Mesothelial cell of epicardium (in vitro differentiated cells): ENCODE data around the gene CSNK2A1. TPM values are rescaled to one million over a fixed set of nuclear protein-coding genes. Genes with fewer than 3 reads are reported as not detected.

Experiments used
- DNase-seq, 2 experiments: peaks; one replicate each; pipeline ENCODE4 v3.0.0; 2021; ENCODE audit warnings: low spot score in 2 of 2; ENCODE audit not compliant: unreplicated experiment in 2 of 2
- H3K27ac Mint-ChIP-seq: 2 replicates; pipeline ENCODE4 v1.8.0; 2021; ENCODE audit warnings: mixed read lengths
- H3K27me3 Mint-ChIP-seq: 2 replicates; pipeline ENCODE4 v1.8.0; 2021; ENCODE audit warnings: low read depth, mixed read lengths
- H3K36me3 Mint-ChIP-seq: 2 replicates; pipeline ENCODE4 v1.8.0; 2021; ENCODE audit warnings: mixed read lengths
- H3K4me1 Mint-ChIP-seq: 2 replicates; pipeline ENCODE4 v1.8.0; 2021; ENCODE audit warnings: mixed read lengths
- H3K4me3 Mint-ChIP-seq: 2 replicates; pipeline ENCODE4 v1.8.0; 2021; ENCODE audit warnings: mild to moderate bottlenecking, moderate library complexity, mixed read lengths
- H3K9me3 Mint-ChIP-seq: 2 replicates; pipeline ENCODE4 v1.8.0; 2021; ENCODE audit warnings: mixed read lengths
- CTCF ChIP-seq: fragments of 200-600 bp; sonication (generic); IDR thresholded peaks from one replicate; pipeline ENCODE4 v1.5.0; 2021; ENCODE audit warnings: antibody characterized with exemption; ENCODE audit not compliant: unreplicated experiment
- total RNA-seq: library from RNA; stranded (reverse); gene quantifications from 3 replicates; pipeline ENCODE4 v1.2.1, GENCODE V29; 2021

The CSNK2A1 gene
- total RNA-seq, result 160 to 172 TPM (median 164 TPM) in 3 replicates

- H3K9me3 Mint-ChIP-seq, result peaks cover 6% of the 10 kb centered on the region
- DNase-seq, result peak; percentile 90 to 97
- H3K4me3 Mint-ChIP-seq, result peak within 1 kb of the TSS; percentile 78
- H3K27me3 Mint-ChIP-seq, result peaks cover 18% of the 10 kb centered on the region
- peaks cover 36% of the 10 kb centered on the region for H3K4me1 Mint-ChIP-seq
- TF ChIP-seq CTCF, result no peak
- H3K27ac Mint-ChIP-seq, result peak within 1 kb of the TSS; percentile 94
- peaks cover 23% of the 10 kb centered on the region for H3K36me3 Mint-ChIP-seq
These were observed at the start of gene CSNK2A1 for GRCh38 chr20:543369-544152. Gene CSNK2A1, minus strand, starts transcription at chr20:543790. Its CDS starts 35,239 bp downstream, at chr20:508551.

DNA sequence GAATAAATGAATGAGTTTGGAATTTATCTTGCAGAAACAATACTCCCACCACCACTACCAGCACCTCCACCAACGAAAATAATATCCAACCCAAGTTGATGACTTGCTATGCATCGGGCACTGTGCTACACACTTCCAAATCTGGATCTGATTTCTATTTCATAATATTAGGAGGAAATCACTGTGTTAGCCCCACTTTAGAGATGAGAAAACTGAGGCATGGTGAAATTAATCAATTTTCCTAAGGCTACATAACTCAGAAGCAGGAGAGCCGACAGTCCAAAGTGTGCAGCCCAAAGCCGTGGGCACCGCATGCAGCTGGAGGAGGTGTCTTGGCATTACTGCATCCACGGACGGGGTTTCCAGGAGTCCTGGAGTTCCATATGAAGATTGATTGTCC lies 48.9 kb upstream of the CSNK2A1 start:
- H3K9me3 Mint-ChIP-seq, result no peaks in the 10 kb centered on the region
- peaks cover 13% of the 10 kb centered on the region for H3K27me3 Mint-ChIP-seq
- no peak overlapping the region for H3K4me3 Mint-ChIP-seq
- H3K27ac Mint-ChIP-seq, result no peak overlapping the region
- H3K36me3 Mint-ChIP-seq, result no peaks in the 10 kb centered on the region
- peaks cover 2% of the 10 kb centered on the region for H3K4me1 Mint-ChIP-seq
- DNase-seq, result no peak
- TF ChIP-seq CTCF, result no peak

DNA sequence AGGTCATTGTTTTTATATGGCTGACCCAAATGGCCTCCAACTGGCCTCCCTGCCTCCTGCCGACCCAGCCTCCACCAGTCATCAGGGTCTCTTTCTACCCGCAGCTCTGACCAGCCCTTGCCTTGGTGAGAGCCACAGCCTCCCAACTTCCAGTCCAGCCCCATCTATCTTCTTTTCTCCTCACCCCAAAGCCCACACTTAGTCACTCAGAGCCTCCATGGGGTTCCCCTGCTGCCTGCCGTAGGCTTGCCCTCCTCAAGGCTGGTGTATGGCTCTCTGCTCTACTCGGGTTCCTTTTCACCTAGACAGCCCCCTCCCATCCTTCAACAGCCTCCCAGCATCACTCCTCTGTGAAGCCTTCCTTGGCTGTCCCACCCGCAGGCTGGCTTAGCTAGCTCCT lies 48.4 kb upstream of the CSNK2A1 start:
- Mint-ChIP-seq H3K36me3 (no peaks in the 10 kb centered on the region), H3K27me3 (peaks cover 13% of the 10 kb centered on the region), H3K4me3 (no peak overlapping the region), H3K4me1 (peaks cover 2% of the 10 kb centered on the region), H3K27ac (no peak overlapping the region), H3K9me3 (no peaks in the 10 kb centered on the region)
- no peak for TF ChIP-seq CTCF
- DNase-seq, result no peak

- Mint-ChIP-seq H3K4me1 (no peaks in the 10 kb centered on the region), H3K36me3 (no peaks in the 10 kb centered on the region), H3K9me3 (no peaks in the 10 kb centered on the region), H3K4me3 (no peak overlapping the region), H3K27me3 (peaks cover 15% of the 10 kb centered on the region), H3K27ac (no peak overlapping the region)
- DNase-seq, result no peak
- no peak for TF ChIP-seq CTCF
These were observed 45.5 kb upstream of the CSNK2A1 start for GRCh38 chr20:588932-589672.

- H3K4me3 Mint-ChIP-seq, result no peak overlapping the region
- no peak for DNase-seq
- no peak for TF ChIP-seq CTCF
- peaks cover 15% of the 10 kb centered on the region for H3K27me3 Mint-ChIP-seq
- no peaks in the 10 kb centered on the region for H3K9me3 Mint-ChIP-seq
- H3K36me3 Mint-ChIP-seq, result no peaks in the 10 kb centered on the region
- no peaks in the 10 kb centered on the region for H3K4me1 Mint-ChIP-seq
- H3K27ac Mint-ChIP-seq, result no peak overlapping the region
These were observed 44.9 kb upstream of the CSNK2A1 start for GRCh38 chr20:588476-588875.
